K562 (cell line): Measurements from ENCODE around the gene DGAT2L6. TPM values are rescaled to one million over a fixed set of nuclear protein-coding genes. Genes with fewer than 3 reads are reported as not detected.
A peak's percentile ranks its signal among the peaks of the same experiment; 100 is the strongest.

ENCODE experiments used
- CCNT2 ChIP-seq: IDR thresholded peaks from 2 replicates; pipeline ENCODE4 v1.6.1; 2011; ENCODE audit warnings: borderline replicate concordance, low read depth, mild to moderate bottlenecking, moderate library complexity, mixed read lengths, low read length; ENCODE audit not compliant: insufficient read length; ENCODE audit errors: extremely low read depth
- ELF4 ChIP-seq: fragments of 450-650 bp; formaldehyde crosslinking; IDR thresholded peaks from 2 replicates; pipeline ENCODE4 v1.4.0; 2022; ENCODE audit warnings: missing genetic modification characterization
- EP300 ChIP-seq: IDR thresholded peaks from 2 replicates; pipeline ENCODE4 v1.6.1; 2012; ENCODE audit warnings: low read length, improper control_type of control experiment
- ETV5 ChIP-seq: sonication (generic); formaldehyde crosslinking; IDR thresholded peaks from 2 replicates; pipeline ENCODE4 v1.4.0; 2020; ENCODE audit warnings: low read depth, mild to moderate bottlenecking, missing genetic modification reagents
- HIVEP1 ChIP-seq: fragments of 250-450 bp; sonication (Bioruptor Pico); IDR thresholded peaks from 2 replicates; pipeline ENCODE4 v1.4.0; 2020; ENCODE audit warnings: mild to moderate bottlenecking
- MIER1 ChIP-seq: fragments of 450-650 bp; IDR thresholded peaks from 2 replicates; pipeline ENCODE4 v1.6.1; 2016; ENCODE audit warnings: antibody characterized with exemption, mild to moderate bottlenecking, low read depth
- NFE2L1 ChIP-seq: fragments of 450-650 bp; IDR thresholded peaks from 2 replicates; pipeline ENCODE4 v1.6.1; 2016; ENCODE audit warnings: missing genetic modification characterization, low read depth, mild to moderate bottlenecking, missing compliant biosample characterization, moderate library complexity, borderline replicate concordance
- POLR2B ChIP-seq: fragments of 450-650 bp; IDR thresholded peaks from 2 replicates; pipeline ENCODE4 v1.6.1; 2018; ENCODE audit warnings: low read depth; ENCODE audit not compliant: partially characterized antibody
- RB1 ChIP-seq: fragments of 450-650 bp; IDR thresholded peaks from 2 replicates; pipeline ENCODE4 v1.6.1; 2017; ENCODE audit warnings: low read depth, mild to moderate bottlenecking
- RUNX1 ChIP-seq: sonication (generic); IDR thresholded peaks from 2 replicates; pipeline ENCODE4 v1.6.1; 2016; ENCODE audit warnings: antibody characterized with exemption, low read depth
- STAG1 ChIP-seq: sonication (generic); formaldehyde crosslinking; IDR thresholded peaks from 2 replicates; pipeline ENCODE4 v1.5.0; 2020; ENCODE audit warnings: missing genetic modification reagents, borderline replicate concordance
- TAF9B ChIP-seq: fragments of 450-650 bp; IDR thresholded peaks from 2 replicates; pipeline ENCODE4 v1.6.1; 2018; ENCODE audit warnings: mild to moderate bottlenecking; ENCODE audit not compliant: partially characterized antibody
- ZNF121 ChIP-seq: sonication (generic); formaldehyde crosslinking; conservative IDR thresholded peaks from 2 replicates; pipeline ENCODE4 v1.8.0; 2022; ENCODE audit warnings: missing genetic modification reagents
- ZNF644 ChIP-seq: fragments of 200-800 bp; sonication (Bioruptor generic); IDR thresholded peaks from 2 replicates; pipeline ENCODE4 v1.6.1; 2016; ENCODE audit warnings: low read depth, missing genetic modification characterization, missing compliant biosample characterization
- polyA plus RNA-seq, 8 experiments: library from polyadenylated mRNA; depleted of rRNA in 4 of 8; stranded (reverse) in 5 of 8; unstranded in 3 of 8; fragments of >200 nt; fragmentation: Nextera tagmentation in 2 of 8; fragmentation: Illumina TruSeq in 1 of 8; extraction: Ambion mirVana in 2 of 8; extraction: Trizol in 1 of 8; gene quantifications; 2 replicates each; pipeline versions ENCODE4 v1.2.1 to v1.2.3, GENCODE V29; 2011 to 2014; ENCODE audit warnings: inconsistent platforms in 1 of 8, missing spikeins in 1 of 8
- total RNA-seq, 7 experiments: library from RNA; depleted of rRNA in 6 of 7; stranded (reverse); fragments of >200 nt in 6 of 7; fragmentation: Illumina TruSeq in 2 of 7; extraction: Trizol in 2 of 7; gene quantifications; 2 replicates each; pipeline versions ENCODE4 v1.2.1 to v1.2.3, GENCODE V29; 2011 to 2021; ENCODE audit warnings: low replicate concordance in 1 of 7
- TF ChIP-seq, protein P1 (sequence below): fragments of 450-650 bp; IDR thresholded peaks from 2 replicates; pipeline ENCODE4 v1.6.1; 2016; ENCODE audit warnings: borderline replicate concordance
- TF ChIP-seq, protein P2 (sequence below): fragments of 250-450 bp; sonication (Bioruptor Pico); IDR thresholded peaks from 2 replicates; pipeline ENCODE4 v1.4.0; 2020
- TF ChIP-seq, protein P3 (sequence below): sonication (generic); formaldehyde crosslinking; IDR thresholded peaks from 2 replicates; pipeline ENCODE4 v1.8.0; 2022; ENCODE audit warnings: missing genetic modification reagents, mild to moderate bottlenecking, borderline replicate concordance
- TF ChIP-seq, protein P4 (sequence below): fragments of 250-450 bp; sonication (Bioruptor Pico); IDR thresholded peaks from 2 replicates; pipeline ENCODE4 v1.8.0; 2022; ENCODE audit warnings: inconsistent platforms, mild to moderate bottlenecking, moderate library complexity, borderline replicate concordance

The DGAT2L6 gene
- total and polyA plus RNA-seq, 9 of the 15 experiments (the other 6 are each of a cell fraction or from before 2014, with no cell fraction given): not detected

DNA sequence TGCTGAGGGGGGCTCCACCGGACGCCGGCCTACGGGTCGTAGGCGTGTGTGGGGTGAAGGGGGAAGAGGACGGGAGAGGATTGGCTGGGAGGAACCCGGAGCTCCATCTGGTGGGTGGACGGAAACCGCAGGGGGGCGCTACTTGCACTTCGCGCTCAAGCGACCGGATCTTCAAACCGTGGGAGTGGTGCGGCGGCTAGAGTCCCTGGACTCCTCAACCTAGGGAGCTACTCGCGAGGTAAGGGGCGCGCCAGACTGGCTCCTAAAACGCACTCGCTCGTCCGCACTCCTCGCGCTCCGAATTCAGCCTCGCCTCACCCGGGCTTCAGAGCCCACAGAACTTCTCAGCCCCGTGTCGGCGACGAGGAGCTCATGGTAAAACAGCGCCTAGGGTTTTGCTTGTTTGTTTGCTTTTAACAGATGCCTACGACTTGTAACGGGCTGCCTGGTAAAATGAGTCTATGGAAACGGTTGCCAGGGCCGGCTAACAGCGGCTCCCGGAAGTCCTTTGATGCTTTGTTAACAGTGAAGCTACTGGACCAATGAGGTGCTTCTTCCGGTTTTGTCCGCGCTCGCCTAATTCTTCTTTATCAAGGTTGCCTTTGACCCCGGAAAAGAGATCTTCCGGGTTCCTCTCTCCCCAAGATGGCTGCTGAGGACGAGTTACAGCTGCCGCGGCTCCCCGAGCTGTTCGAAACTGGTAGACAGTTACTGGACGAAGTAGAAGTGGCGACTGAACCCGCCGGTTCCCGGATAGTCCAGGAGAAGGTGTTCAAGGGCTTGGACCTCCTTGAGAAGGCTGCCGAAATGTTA, 43.8 kb upstream of the DGAT2L6 start, which contains the start of gene IGBP1 (continued):
- TF ChIP-seq, protein P1, sequence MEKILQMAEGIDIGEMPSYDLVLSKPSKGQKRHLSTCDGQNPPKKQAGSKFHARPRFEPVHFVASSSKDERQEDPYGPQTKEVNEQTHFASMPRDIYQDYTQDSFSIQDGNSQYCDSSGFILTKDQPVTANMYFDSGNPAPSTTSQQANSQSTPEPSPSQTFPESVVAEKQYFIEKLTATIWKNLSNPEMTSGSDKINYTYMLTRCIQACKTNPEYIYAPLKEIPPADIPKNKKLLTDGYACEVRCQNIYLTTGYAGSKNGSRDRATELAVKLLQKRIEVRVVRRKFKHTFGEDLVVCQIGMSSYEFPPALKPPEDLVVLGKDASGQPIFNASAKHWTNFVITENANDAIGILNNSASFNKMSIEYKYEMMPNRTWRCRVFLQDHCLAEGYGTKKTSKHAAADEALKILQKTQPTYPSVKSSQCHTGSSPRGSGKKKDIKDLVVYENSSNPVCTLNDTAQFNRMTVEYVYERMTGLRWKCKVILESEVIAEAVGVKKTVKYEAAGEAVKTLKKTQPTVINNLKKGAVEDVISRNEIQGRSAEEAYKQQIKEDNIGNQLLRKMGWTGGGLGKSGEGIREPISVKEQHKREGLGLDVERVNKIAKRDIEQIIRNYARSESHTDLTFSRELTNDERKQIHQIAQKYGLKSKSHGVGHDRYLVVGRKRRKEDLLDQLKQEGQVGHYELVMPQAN: peak; percentile 85
- TF ChIP-seq POLR2B (peak; percentile 64), ZNF121 (CRISPR knock-in tag) (no peak), ZNF644 (no peak), ETV5 (CRISPR knock-in tag) (peak; percentile 84), CCNT2 (peak; percentile 21), STAG1 (CRISPR knock-in tag) (no peak), ELF4 (CRISPR knock-in tag) (no peak), RB1 (0 out of 2 replicates have a peak, but pooled peaks have one; percentile 48), MIER1 (no peak), RUNX1 (no peak), EP300 (peak; percentile 10; the same call in 1 of the 2 replicates), TAF9B (peak; percentile 83), NFE2L1 (tag) (no peak), HIVEP1 (CRISPR knock-in tag) (no peak)
- TF ChIP-seq, protein P2, sequence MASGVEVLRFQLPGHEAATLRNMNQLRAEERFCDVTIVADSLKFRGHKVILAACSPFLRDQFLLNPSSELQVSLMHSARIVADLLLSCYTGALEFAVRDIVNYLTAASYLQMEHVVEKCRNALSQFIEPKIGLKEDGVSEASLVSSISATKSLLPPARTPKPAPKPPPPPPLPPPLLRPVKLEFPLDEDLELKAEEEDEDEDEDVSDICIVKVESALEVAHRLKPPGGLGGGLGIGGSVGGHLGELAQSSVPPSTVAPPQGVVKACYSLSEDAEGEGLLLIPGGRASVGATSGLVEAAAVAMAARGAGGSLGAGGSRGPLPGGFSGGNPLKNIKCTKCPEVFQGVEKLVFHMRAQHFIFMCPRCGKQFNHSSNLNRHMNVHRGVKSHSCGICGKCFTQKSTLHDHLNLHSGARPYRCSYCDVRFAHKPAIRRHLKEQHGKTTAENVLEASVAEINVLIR (CRISPR knock-in tag): no peak
- TF ChIP-seq, protein P3, sequence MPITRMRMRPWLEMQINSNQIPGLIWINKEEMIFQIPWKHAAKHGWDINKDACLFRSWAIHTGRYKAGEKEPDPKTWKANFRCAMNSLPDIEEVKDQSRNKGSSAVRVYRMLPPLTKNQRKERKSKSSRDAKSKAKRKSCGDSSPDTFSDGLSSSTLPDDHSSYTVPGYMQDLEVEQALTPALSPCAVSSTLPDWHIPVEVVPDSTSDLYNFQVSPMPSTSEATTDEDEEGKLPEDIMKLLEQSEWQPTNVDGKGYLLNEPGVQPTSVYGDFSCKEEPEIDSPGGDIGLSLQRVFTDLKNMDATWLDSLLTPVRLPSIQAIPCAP: no peak
- TF ChIP-seq, protein P4, sequence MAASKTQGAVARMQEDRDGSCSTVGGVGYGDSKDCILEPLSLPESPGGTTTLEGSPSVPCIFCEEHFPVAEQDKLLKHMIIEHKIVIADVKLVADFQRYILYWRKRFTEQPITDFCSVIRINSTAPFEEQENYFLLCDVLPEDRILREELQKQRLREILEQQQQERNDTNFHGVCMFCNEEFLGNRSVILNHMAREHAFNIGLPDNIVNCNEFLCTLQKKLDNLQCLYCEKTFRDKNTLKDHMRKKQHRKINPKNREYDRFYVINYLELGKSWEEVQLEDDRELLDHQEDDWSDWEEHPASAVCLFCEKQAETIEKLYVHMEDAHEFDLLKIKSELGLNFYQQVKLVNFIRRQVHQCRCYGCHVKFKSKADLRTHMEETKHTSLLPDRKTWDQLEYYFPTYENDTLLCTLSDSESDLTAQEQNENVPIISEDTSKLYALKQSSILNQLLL (CRISPR knock-in tag): no peak
